H1 (cell line): ENCODE measurements around the gene RPUSD4.

Experiments
- CTCF ChIP-seq, 3 experiments: IDR thresholded peaks; 1 replicate in 2 of 3; 2 replicates in 1 of 3; pipeline versions ENCODE4 v1.5.1 to v1.6.1; 2011; ENCODE audit warnings: low read length in 3 of 3, mild to moderate bottlenecking in 3 of 3, inconsistent platforms in 2 of 3, low read depth in 1 of 3, moderate library complexity in 1 of 3; ENCODE audit not compliant: insufficient read depth in 1 of 3; ENCODE audit errors: control extremely low read depth in 1 of 3
- EP300 ChIP-seq, 2 experiments: IDR thresholded peaks; 1 replicate in 1 of 2; 2 replicates in 1 of 2; pipeline ENCODE4 v1.6.1; 2011 to 2012; ENCODE audit warnings: low read depth in 2 of 2, low read length in 2 of 2, mild to moderate bottlenecking in 2 of 2, borderline replicate concordance in 1 of 2, inconsistent platforms in 1 of 2, moderate library complexity in 1 of 2
- POLR2A ChIP-seq, 2 experiments: IDR thresholded peaks; 1 replicate in 1 of 2; 2 replicates in 1 of 2; pipeline ENCODE4 v1.6.1; 2011; ENCODE audit warnings: low read depth in 2 of 2, low read length in 2 of 2, mild to moderate bottlenecking in 2 of 2; ENCODE audit errors: control extremely low read depth in 1 of 2

DNA sequence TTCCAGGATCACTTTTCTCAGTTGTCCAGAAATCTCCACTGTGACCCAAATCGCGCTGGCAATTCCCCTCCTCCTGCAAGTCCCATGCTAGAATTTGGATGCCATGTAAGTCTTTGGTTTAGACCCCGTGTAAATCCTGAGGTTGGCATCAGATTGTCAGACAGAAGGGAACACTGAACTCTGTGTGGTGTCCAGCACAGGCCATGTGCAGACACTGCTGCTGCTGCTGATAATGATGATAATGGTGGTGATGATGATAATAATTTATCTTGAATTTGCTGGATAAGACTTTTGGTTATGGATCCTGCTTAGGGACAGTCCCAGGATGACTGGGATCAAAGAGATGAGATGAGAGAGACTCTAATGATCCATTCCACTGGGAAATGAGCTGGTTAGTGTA, 45.0 kb downstream of the RPUSD4 start:
- TF ChIP-seq POLR2A (IDR thresholded peaks at IDR 0.05; ENCODE audit: control extremely low read depth in 1 of 2, low read depth in 2 of 2, low read length in 2 of 2) (no peak), EP300 (IDR thresholded peaks at IDR 0.05; ENCODE audit: borderline replicate concordance in 1 of 2, low read depth in 2 of 2, low read length in 2 of 2) (no peak), CTCF (IDR thresholded peaks at IDR 0.05; ENCODE audit: control extremely low read depth in 1 of 3, insufficient read depth in 1 of 3, low read depth in 1 of 3, low read length in 3 of 3) (no peak)
